Effector CD4-positive, alpha-beta T cell (primary cell): ENCODE data around the gene AMMECR1L.
"Not testable (repeated sequence)": the region's sequence is repeated elsewhere in the genome, so short reads cannot be mapped to it uniquely, and the experiment has no call there.

Experiments used
- DNase-seq: peaks from one replicate; pipeline ENCODE4 v3.0.0-alpha.2; 2020
- total RNA-seq: gene quantifications from one replicate; lab custom pipeline; 2026; lab: John Stamatoyannopoulos, UW

The AMMECR1L gene
- 65.1 reads per million, percentile 74 among the genes with 10 or more reads in this experiment for total RNA-seq

- DNase-seq: peak; percentile 59
Observed at GRCh38 chr2:127885780-127886592, at the start of gene AMMECR1L. Gene AMMECR1L, minus strand, starts transcription at chr2:127885956. Its CDS starts 11,722 bp downstream, at chr2:127874234.

GRCh38 chr2:127935337-127935736 is 49.6 kb upstream of the AMMECR1L start:
- DNase-seq: no peak

GRCh38 chr2:127932199-127932876 is 46.6 kb upstream of the AMMECR1L start:
- no peak for DNase-seq

DNA sequence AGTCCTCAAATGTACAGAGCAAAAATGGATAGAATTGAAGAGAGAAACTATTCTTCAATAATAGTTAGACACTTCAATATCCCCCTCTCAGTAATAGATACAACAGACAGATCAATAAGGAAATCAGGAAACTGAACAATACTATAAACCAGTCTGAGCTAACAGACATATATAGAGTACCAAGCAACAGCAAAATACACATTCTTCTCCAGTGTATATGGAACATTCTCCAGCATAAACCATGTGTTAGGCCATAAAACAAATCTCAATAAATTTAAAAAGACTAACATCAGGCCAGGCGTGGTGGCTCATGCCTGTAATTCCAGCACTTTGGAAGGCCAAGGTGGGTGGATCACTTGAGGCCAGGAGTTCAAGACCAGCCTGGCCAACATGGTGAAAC is 43.7 kb upstream of the AMMECR1L start:
- DNase-seq: no peak

GRCh38 chr2:127927384-127927783 is 41.6 kb upstream of the AMMECR1L start:
- DNase-seq: no peak

GRCh38 chr2:127917916-127918315 is 32.2 kb upstream of the AMMECR1L start:
- DNase-seq: no peak

- no peak for DNase-seq
Observed at GRCh38 chr2:127913808-127914457, 28.2 kb upstream of the AMMECR1L start.

- no peak for DNase-seq
Observed at GRCh38 chr2:127911737-127912136, 26.0 kb upstream of the AMMECR1L start.

DNA sequence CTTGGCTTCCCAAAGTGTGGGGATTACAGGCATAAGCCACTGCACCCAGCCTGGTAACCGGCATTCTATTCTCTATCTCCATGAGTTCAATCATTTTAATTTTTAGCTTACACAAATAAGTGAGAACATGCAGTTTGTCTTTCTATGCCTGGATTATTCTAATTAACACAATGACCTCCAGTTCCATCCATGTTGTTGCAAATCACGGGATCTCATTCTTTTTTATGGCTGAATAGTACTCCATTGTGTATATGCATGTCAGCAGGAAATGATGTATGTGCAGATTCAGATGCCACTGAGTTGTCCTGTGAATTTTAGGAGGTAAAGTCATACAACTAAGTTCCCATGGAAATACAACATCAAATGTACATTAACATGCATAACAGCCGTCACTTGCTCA is 24.7 kb upstream of the AMMECR1L start:
- no peak for DNase-seq

GRCh38 chr2:127909019-127909418 is 23.3 kb upstream of the AMMECR1L start:
- DNase-seq: no peak

- DNase-seq: not testable (repeated sequence)
Observed at GRCh38 chr2:127907733-127908400, 22.1 kb upstream of the AMMECR1L start.

GRCh38 chr2:127906206-127906926 is 20.6 kb upstream of the AMMECR1L start:
- no peak for DNase-seq

DNA sequence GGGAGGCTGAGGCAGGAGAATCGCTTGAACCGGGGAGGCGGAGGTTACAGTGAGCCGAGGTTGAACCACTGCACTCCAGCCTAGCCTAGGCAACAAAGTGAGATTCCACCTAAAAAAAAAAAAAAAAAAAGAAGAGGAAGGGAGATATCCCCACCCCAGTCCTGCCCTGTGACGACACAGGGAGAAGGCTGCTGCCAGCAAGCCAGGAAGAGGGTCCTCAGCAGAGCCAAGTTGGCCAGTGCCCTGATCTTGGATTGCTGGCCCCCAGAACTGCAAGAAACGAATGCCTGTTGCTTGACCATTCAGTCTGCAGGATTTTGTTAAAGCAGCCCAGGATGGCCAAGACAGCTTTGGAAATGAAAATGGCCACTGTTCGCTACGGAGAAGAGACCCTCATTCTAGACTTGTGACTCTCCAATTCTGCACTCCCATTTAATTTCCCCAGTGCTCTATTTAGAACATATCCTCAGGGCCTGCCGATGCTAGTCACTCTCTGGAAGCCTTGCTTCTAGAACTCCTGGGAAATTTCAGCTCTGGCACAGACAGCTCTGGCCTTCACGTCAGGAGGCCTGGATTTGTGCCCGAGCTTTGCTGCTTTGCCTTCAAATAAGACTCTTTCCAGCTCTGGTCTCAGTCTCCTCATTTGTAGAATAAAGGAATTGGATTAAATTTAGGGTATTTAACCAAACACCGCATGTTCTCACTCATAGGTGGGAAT is 15.7 kb upstream of the AMMECR1L start:
- DNase-seq: no peak

GRCh38 chr2:127897531-127898211 is 11.9 kb upstream of the AMMECR1L start:
- no peak for DNase-seq

DNA sequence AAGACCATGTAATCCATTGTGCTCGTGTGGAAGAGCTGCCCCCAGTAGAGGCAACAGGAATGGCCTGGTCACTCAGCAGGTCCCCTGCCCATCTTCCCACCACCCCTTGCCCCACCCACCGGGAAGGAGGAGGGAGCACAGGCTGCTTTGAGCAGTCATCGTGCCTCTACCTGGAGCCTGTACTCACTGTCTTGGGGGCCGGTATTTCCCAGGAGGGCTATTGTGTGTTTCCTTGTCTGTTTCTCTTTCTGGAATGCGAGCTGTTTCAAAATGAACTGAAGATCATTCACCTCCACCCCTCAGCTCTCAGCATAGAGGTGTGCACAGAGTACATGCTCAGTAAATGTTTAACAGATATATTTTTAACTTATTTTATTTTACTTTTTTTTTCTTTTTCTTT is 7.7 kb upstream of the AMMECR1L start:
- DNase-seq: no peak

DNA sequence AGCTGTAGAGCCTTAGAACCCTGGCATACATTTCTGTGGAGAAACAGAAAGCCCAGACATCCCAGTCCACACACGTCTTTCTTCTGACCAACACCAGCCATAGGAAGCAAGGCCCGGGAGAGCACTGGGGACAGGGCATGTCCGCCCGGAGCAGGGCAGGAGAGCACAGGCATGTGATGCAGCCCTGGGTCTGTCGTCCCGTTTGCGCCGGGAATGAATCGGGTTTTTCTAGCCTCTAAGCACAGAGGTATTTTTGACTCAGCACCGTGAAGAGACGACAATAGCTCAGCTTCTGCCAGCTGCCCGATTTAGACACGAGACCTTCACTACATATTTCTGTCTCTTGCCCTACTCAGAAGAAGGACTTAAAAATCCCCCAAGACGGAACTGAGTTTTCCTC is 7.3 kb upstream of the AMMECR1L start:
- no peak for DNase-seq

DNA sequence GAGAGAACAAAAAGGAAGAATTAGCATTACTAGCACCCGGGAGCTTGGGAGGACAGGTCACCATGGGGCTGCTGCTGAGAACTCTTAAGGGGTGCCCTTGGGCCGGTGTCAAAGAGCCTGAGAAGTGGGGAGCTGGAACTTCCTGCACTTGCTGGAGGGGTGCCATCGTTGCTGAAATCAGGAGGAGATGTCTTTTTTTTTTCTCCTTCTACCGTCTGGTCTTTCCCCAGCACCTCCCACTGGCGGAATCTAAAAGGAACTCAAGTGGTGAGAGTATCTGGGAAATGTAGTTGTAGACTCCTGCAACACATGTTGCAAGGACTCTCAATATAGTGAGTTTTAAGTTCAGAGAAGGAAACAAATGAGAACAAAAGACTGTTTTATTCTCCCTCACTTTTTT is 6.1 kb upstream of the AMMECR1L start:
- DNase-seq: no peak

- DNase-seq: not testable (repeated sequence)
Observed at GRCh38 chr2:127890756-127891155, 5.0 kb upstream of the AMMECR1L start.

DNA sequence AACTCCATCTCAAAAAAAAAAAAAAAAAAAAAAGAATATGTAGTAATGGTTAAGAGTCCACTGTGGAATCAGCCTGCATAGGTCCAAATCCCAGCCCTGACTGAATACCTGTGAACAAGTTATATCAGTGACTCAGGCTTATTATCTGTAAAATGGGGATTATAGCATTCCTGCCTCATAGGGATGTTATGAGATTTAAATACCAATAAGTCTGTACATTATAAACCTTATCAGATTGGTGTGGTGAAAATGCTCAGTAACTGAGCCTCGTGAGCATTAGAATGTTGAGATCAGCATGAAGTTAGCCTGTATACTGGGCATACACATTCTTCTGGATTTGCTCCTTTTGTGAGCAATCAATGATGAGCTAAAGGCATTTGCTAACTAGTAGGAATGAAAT is 3.0 kb upstream of the AMMECR1L start:
- no peak for DNase-seq

DNA sequence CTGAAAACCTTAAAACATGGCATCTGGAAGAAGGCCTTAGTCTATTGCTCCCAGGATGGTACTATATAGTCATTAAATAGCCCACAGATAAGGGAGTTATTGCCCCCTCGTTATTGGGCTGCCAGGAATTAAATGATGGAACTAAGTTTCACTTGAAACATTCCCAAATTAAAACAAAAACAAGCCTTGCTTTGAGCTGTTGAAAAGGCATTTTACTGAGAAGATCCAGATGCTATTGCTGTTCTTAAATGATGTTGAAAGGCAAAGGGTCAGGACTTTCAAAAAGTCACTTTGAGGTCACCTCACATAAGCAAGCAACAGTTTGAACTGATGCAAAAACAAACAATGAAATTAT is 2.0 kb upstream of the AMMECR1L start:
- DNase-seq: no peak
